A549 (cell line): Measurements from ENCODE around the gene SLC35F3. TPM values are rescaled to one million over a fixed set of nuclear protein-coding genes. Genes with fewer than 3 reads are reported as not detected.

Source experiments
- ATAC-seq, 2 experiments: fragments of 200-7000 bp in 1 of 2; fragments of >200 bp in 1 of 2; cut with Nextera tagmentation in 1 of 2; cut with Tn5 transposase in 1 of 2; 3 replicates each; pipeline versions ENCODE4 v1.8.0 to v1.9.1; 2018 to 2020; ENCODE audit warnings: mild to moderate bottlenecking in 1 of 2, moderate library complexity in 1 of 2
- CTCF ChIA-PET: fragments of 300-600 bp; sonication (Branson Sonifier 250); formaldehyde crosslinking; extraction: SDS; loops from one replicate; lab custom pipeline; 2021; ENCODE audit warnings: antibody characterized with exemption, inconsistent platforms; lab: Yijun Ruan, JAX
- POLR2A ChIA-PET: fragments of 350-600 bp; formaldehyde crosslinking; extraction: SDS; loops from one replicate; lab custom pipeline; 2021; ENCODE audit warnings: antibody characterized with exemption, inconsistent platforms; lab: Yijun Ruan, JAX
- DNase-seq, 2 experiments: peaks; one replicate each; pipeline versions ENCODE4 v3.0.0 to v3.0.0-alpha.2; 2011 to 2016; ENCODE audit warnings: low read depth in 1 of 2, low spot score in 1 of 2
- FAIRE-seq: peaks from 2 replicates; lab custom pipeline; 2011; peaks lifted over from hg19 to GRCh38; lab: Jason Lieb, UNC
- H3K27ac ChIP-seq, 2 experiments: fragments of >200 bp; sonication (Bioruptor Twin); formaldehyde crosslinking; 3 replicates each; pipeline ENCODE4 v1.5.1; 2016 to 2017
- H3K4me1 ChIP-seq: fragments of >200 bp; sonication (Bioruptor Twin); formaldehyde crosslinking; 3 replicates; pipeline ENCODE4 v1.6.1; 2016
- H3K4me2 ChIP-seq: fragments of >200 bp; sonication (Bioruptor Twin); formaldehyde crosslinking; 3 replicates; pipeline ENCODE4 v1.6.1; 2016
- H3K4me3 ChIP-seq: fragments of >200 bp; sonication (Bioruptor Twin); formaldehyde crosslinking; 3 replicates; pipeline ENCODE4 v1.5.1; 2016
- H3K9me3 ChIP-seq: fragments of >200 bp; sonication (Bioruptor Twin); formaldehyde crosslinking; 3 replicates; pipeline ENCODE4 v1.6.1; 2016
- CEBPB ChIP-seq, 2 experiments: fragments of >200 bp in 1 of 2; sonication (Bioruptor Twin) in 1 of 2; formaldehyde crosslinking in 1 of 2; IDR thresholded peaks; 2 replicates each; pipeline ENCODE4 v1.6.1; 2012 to 2016
- CHD2 ChIP-seq: fragments of 150-350 bp; IDR thresholded peaks from 2 replicates; pipeline ENCODE4 v1.6.1; 2014; ENCODE audit warnings: low read length; ENCODE audit not compliant: partially characterized antibody
- CTCF ChIP-seq: fragments of >200 bp; sonication (Bioruptor Twin); formaldehyde crosslinking; IDR thresholded peaks from 3 replicates; pipeline ENCODE4 v1.5.1; 2016
- EHMT2 ChIP-seq: fragments of 200-600 bp; sonication (generic); IDR thresholded peaks from 2 replicates; pipeline ENCODE4 v1.6.1; 2016; ENCODE audit warnings: antibody characterized with exemption, low read depth, mild to moderate bottlenecking, moderate library complexity
- FOSB ChIP-seq: fragments of 250-450 bp; sonication (Bioruptor Pico); IDR thresholded peaks from 2 replicates; pipeline ENCODE4 v1.5.0; 2020; ENCODE audit warnings: mild to moderate bottlenecking, moderate library complexity
- FOXS1 ChIP-seq: fragments of 250-450 bp; sonication (Bioruptor Pico); IDR thresholded peaks from 2 replicates; pipeline ENCODE4 v1.5.0; 2020; ENCODE audit warnings: mild to moderate bottlenecking, moderate library complexity
- HDAC2 ChIP-seq: fragments of 200-600 bp; sonication (generic); IDR thresholded peaks from 2 replicates; pipeline ENCODE4 v1.6.1; 2016
- HEYL ChIP-seq: fragments of 250-450 bp; sonication (Bioruptor Pico); IDR thresholded peaks from 2 replicates; pipeline ENCODE4 v1.8.0; 2021; ENCODE audit warnings: mild to moderate bottlenecking, moderate library complexity
- HMGXB4 ChIP-seq: fragments of 250-450 bp; sonication (Bioruptor Pico); IDR thresholded peaks from 2 replicates; pipeline ENCODE4 v1.5.0; 2021; ENCODE audit warnings: mild to moderate bottlenecking, moderate library complexity, borderline replicate concordance
- HOXB13 ChIP-seq: fragments of 250-450 bp; sonication (Bioruptor Pico); IDR thresholded peaks from 2 replicates; pipeline ENCODE4 v1.5.0; 2020; ENCODE audit warnings: low read depth, mild to moderate bottlenecking, moderate library complexity
- HOXB5 ChIP-seq: fragments of 250-450 bp; sonication (Bioruptor Pico); IDR thresholded peaks from 2 replicates; pipeline ENCODE4 v1.5.0; 2020; ENCODE audit warnings: mild to moderate bottlenecking, moderate library complexity
- JUNB ChIP-seq: fragments of >200 bp; sonication (Bioruptor Twin); formaldehyde crosslinking; IDR thresholded peaks from 2 replicates; pipeline ENCODE4 v1.6.1; 2016
- KDM1A ChIP-seq: fragments of 200-600 bp; sonication (generic); IDR thresholded peaks from 2 replicates; pipeline ENCODE4 v1.6.1; 2016; ENCODE audit warnings: low read depth, mild to moderate bottlenecking
- NFE2L2 ChIP-seq: fragments of 150-350 bp; conservative IDR thresholded peaks from 2 replicates; pipeline ENCODE4 v1.6.1; 2014; ENCODE audit warnings: low read length
- NPAS2 ChIP-seq: fragments of 250-450 bp; sonication (Bioruptor Pico); IDR thresholded peaks from 2 replicates; pipeline ENCODE4 v1.8.0; 2022; ENCODE audit warnings: mild to moderate bottlenecking, moderate library complexity, borderline replicate concordance
- PHF8 ChIP-seq: fragments of 200-600 bp; sonication (generic); IDR thresholded peaks from 2 replicates; pipeline ENCODE4 v1.6.1; 2016; ENCODE audit warnings: low read depth, mild to moderate bottlenecking, antibody characterized with exemption, moderate library complexity, borderline replicate concordance
- POLR2A ChIP-seq: IDR thresholded peaks from 2 replicates; pipeline ENCODE4 v1.6.1; 2012; ENCODE audit warnings: mild to moderate bottlenecking, low read length
- RAD21 ChIP-seq, 2 experiments: fragments of >200 bp in 1 of 2; sonication (Bioruptor Twin) in 1 of 2; formaldehyde crosslinking in 1 of 2; IDR thresholded peaks in 1 of 2; conservative IDR thresholded peaks in 1 of 2; 2 replicates in 1 of 2; 3 replicates in 1 of 2; pipeline ENCODE4 v1.6.1; 2012 to 2018; ENCODE audit warnings: inconsistent platforms in 1 of 2
- RFX5 ChIP-seq: fragments of 450-650 bp; IDR thresholded peaks from 2 replicates; pipeline ENCODE4 v1.7.1; 2014; ENCODE audit warnings: antibody characterized with exemption, mild to moderate bottlenecking, moderate library complexity
- RNF2 ChIP-seq: fragments of 200-600 bp; sonication (generic); IDR thresholded peaks from 2 replicates; pipeline ENCODE4 v1.6.1; 2016; ENCODE audit warnings: low read depth, mild to moderate bottlenecking, antibody characterized with exemption, moderate library complexity, borderline replicate concordance
- SMC3 ChIP-seq: fragments of >200 bp; sonication (Bioruptor Twin); formaldehyde crosslinking; IDR thresholded peaks from 3 replicates; pipeline ENCODE4 v1.6.1; 2018; ENCODE audit warnings: inconsistent platforms
- ZC3H11A ChIP-seq: fragments of 450-650 bp; IDR thresholded peaks from 2 replicates; pipeline ENCODE4 v1.6.1; 2014; ENCODE audit warnings: antibody characterized with exemption, mild to moderate bottlenecking
- ZNF302 ChIP-seq: fragments of 250-450 bp; sonication (Bioruptor Pico); IDR thresholded peaks from 2 replicates; pipeline ENCODE4 v1.9.0; 2021; ENCODE audit warnings: inconsistent platforms, mild to moderate bottlenecking, moderate library complexity
- ZSCAN20 ChIP-seq: fragments of 250-450 bp; sonication (Bioruptor Pico); IDR thresholded peaks from 2 replicates; pipeline ENCODE4 v1.8.0; 2022; ENCODE audit warnings: mild to moderate bottlenecking, moderate library complexity
- WGBS: methylation state at CpG from one replicate; pipeline ENCODE4 v1.1.6; 2017; ENCODE audit errors: missing lambda C conversion rate; 5-methylcytosine and 5-hydroxymethylcytosine counted together
- polyA plus RNA-seq, 4 experiments: library from polyadenylated mRNA; depleted of rRNA in 3 of 4; stranded (reverse); fragments of >200 nt; fragmentation: RNase III in 1 of 4; extraction: RNeasy Plus Mini Kit Qiagen cat#74134 plus additional on column Dnase treatment in 1 of 4; gene quantifications; 2 replicates in 3 of 4; 3 replicates in 1 of 4; pipeline ENCODE4 v1.2.3, GENCODE V29; 2011 to 2017
- TF ChIP-seq, protein P1 (sequence below): fragments of 150-350 bp; IDR thresholded peaks from 2 replicates; pipeline ENCODE4 v1.6.1; 2014; ENCODE audit warnings: low read depth, mild to moderate bottlenecking, low read length
- TF ChIP-seq, protein P2 (sequence below): fragments of 450-650 bp; IDR thresholded peaks from 2 replicates; pipeline ENCODE4 v1.6.1; 2014; ENCODE audit warnings: antibody characterized with exemption
- TF ChIP-seq, protein P3 (sequence below): fragments of 200-600 bp; sonication (generic); IDR thresholded peaks from 2 replicates; pipeline ENCODE4 v1.6.1; 2016; ENCODE audit warnings: antibody characterized with exemption, mild to moderate bottlenecking, moderate library complexity

Gene SLC35F3
- polyA plus RNA-seq, 2 of the 4 experiments (the other 2 are of a cell fraction), result 5.5 to 7.8 TPM

GRCh38 chr1:234000557-234001041, 96.1 kb downstream of the SLC35F3 start:
- no peak overlapping the region for H3K4me3 ChIP-seq
- H3K27ac ChIP-seq, result no peak overlapping the region
- TF ChIP-seq POLR2A, result no peak
- TF ChIP-seq KDM1A, result no peak
- no peak for TF ChIP-seq FOSB
- TF ChIP-seq, protein P1, sequence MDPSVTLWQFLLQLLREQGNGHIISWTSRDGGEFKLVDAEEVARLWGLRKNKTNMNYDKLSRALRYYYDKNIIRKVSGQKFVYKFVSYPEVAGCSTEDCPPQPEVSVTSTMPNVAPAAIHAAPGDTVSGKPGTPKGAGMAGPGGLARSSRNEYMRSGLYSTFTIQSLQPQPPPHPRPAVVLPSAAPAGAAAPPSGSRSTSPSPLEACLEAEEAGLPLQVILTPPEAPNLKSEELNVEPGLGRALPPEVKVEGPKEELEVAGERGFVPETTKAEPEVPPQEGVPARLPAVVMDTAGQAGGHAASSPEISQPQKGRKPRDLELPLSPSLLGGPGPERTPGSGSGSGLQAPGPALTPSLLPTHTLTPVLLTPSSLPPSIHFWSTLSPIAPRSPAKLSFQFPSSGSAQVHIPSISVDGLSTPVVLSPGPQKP, result no peak
- TF ChIP-seq HDAC2, result no peak
- TF ChIP-seq FOXS1, result no peak
- TF ChIP-seq ZC3H11A, result no peak
- TF ChIP-seq, protein P2, sequence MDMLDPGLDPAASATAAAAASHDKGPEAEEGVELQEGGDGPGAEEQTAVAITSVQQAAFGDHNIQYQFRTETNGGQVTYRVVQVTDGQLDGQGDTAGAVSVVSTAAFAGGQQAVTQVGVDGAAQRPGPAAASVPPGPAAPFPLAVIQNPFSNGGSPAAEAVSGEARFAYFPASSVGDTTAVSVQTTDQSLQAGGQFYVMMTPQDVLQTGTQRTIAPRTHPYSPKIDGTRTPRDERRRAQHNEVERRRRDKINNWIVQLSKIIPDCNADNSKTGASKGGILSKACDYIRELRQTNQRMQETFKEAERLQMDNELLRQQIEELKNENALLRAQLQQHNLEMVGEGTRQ, result no peak
- TF ChIP-seq NPAS2 (CRISPR knock-in tag), result no peak
- no peak for TF ChIP-seq RFX5
- no peak for TF ChIP-seq NFE2L2
- TF ChIP-seq RAD21 (conservative IDR thresholded peaks at IDR 0.05 in 1 of 2, IDR thresholded peaks at IDR 0.05 in 1 of 2), result no peak
- TF ChIP-seq RNF2, result no peak
- no peak for TF ChIP-seq HMGXB4 (CRISPR knock-in tag)
- ATAC-seq (no peak), FAIRE-seq (no peak), DNase-seq (no peak)
- 86% methylated on average over 5 of the region's 5 CpGs for WGBS
- CTCF ChIA-PET, result no interaction called here
- H3K9me3 ChIP-seq, result no peaks in the 10 kb centered on the region
- POLR2A ChIA-PET, result no interaction called here
- H3K4me2 ChIP-seq, result no peak overlapping the region
- 0 out of 3 replicates have a peak, but pooled peaks cover 5% of the 10 kb centered on the region for H3K4me1 ChIP-seq

- DNase-seq (peak in 1 of 2 experiments; percentile 13), ATAC-seq (peak in 1 of 2 experiments; percentile 38; a peak in 1 of 6 replicates), FAIRE-seq (no peak)
- 0 out of 3 replicates have a peak, but pooled peaks cover 5% of the 10 kb centered on the region for H3K4me1 ChIP-seq
- H3K4me2 ChIP-seq, result no peak overlapping the region
- no peak overlapping the region for H3K4me3 ChIP-seq
- POLR2A ChIA-PET, result no interaction called here
- CTCF ChIA-PET, result interaction anchor here (0.6 kb wide), 1 partner anchor 285 kb away, joined by 3 read pairs; no protein-coding TSS in a partner anchor
- H3K9me3 ChIP-seq, result no peaks in the 10 kb centered on the region
- H3K27ac ChIP-seq, result no peak overlapping the region
- TF ChIP-seq HDAC2, result no peak
- TF ChIP-seq CEBPB (IDR thresholded peaks at IDR 0.05), result no peak
- TF ChIP-seq HEYL (CRISPR knock-in tag), result no peak
- no peak for TF ChIP-seq ZNF302 (CRISPR knock-in tag)
- TF ChIP-seq HOXB5 (CRISPR knock-in tag), result no peak
- no peak for TF ChIP-seq EHMT2
- TF ChIP-seq HOXB13 (CRISPR knock-in tag), result no peak
- no peak for TF ChIP-seq ZC3H11A
- no peak for TF ChIP-seq ZSCAN20 (CRISPR knock-in tag)
- TF ChIP-seq CHD2, result no peak
- no peak for TF ChIP-seq JUNB
- no peak for TF ChIP-seq PHF8
- no peak for TF ChIP-seq NPAS2 (CRISPR knock-in tag)
- no peak for TF ChIP-seq HMGXB4 (CRISPR knock-in tag)
- TF ChIP-seq, protein P3, sequence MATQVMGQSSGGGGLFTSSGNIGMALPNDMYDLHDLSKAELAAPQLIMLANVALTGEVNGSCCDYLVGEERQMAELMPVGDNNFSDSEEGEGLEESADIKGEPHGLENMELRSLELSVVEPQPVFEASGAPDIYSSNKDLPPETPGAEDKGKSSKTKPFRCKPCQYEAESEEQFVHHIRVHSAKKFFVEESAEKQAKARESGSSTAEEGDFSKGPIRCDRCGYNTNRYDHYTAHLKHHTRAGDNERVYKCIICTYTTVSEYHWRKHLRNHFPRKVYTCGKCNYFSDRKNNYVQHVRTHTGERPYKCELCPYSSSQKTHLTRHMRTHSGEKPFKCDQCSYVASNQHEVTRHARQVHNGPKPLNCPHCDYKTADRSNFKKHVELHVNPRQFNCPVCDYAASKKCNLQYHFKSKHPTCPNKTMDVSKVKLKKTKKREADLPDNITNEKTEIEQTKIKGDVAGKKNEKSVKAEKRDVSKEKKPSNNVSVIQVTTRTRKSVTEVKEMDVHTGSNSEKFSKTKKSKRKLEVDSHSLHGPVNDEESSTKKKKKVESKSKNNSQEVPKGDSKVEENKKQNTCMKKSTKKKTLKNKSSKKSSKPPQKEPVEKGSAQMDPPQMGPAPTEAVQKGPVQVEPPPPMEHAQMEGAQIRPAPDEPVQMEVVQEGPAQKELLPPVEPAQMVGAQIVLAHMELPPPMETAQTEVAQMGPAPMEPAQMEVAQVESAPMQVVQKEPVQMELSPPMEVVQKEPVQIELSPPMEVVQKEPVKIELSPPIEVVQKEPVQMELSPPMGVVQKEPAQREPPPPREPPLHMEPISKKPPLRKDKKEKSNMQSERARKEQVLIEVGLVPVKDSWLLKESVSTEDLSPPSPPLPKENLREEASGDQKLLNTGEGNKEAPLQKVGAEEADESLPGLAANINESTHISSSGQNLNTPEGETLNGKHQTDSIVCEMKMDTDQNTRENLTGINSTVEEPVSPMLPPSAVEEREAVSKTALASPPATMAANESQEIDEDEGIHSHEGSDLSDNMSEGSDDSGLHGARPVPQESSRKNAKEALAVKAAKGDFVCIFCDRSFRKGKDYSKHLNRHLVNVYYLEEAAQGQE, result no peak
- no peak for TF ChIP-seq CTCF
- TF ChIP-seq SMC3, result no peak
Measured at GRCh38 chr1:234001817-234002216, 97.3 kb downstream of the SLC35F3 start.
